GM18868 (cell line): ENCODE measurements around the gene ZNF155.

ENCODE experiments used
- ATAC-seq: cut with Tn5 transposase; IDR thresholded peaks from one replicate; pipeline ENCODE4 v1.9.1; 2021; ENCODE audit warnings: mild to moderate bottlenecking, moderate library complexity; ENCODE audit not compliant: unreplicated experiment

ZNF155 gene

DNA sequence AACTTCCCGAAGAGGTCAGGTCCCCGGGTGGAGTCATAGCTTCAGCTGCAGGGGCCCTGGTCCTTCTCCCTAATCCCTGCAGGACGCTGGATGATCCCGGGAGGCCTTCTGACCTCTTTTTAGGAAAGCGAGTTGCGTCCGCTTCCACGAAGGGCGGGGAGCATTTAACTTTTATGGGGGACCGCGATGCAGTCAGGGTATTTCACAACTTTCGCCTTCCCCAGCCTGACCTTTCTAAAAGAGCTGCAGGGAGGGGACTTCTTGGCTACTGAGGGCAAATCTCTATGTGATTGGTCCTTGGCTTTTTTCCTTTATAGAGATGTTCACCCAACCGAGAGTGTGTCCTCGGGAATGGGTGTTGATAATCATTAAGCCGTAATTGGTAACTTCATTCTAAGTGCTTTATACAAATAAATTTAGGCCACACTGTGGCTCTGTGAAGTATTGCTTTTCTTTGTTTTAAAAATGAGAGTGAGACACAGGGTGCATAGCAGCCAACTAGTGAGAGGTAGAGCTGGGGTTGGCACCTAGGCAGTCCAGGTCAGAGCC is 19.5 kb downstream of the ZNF155 start:
- no peak for ATAC-seq

DNA sequence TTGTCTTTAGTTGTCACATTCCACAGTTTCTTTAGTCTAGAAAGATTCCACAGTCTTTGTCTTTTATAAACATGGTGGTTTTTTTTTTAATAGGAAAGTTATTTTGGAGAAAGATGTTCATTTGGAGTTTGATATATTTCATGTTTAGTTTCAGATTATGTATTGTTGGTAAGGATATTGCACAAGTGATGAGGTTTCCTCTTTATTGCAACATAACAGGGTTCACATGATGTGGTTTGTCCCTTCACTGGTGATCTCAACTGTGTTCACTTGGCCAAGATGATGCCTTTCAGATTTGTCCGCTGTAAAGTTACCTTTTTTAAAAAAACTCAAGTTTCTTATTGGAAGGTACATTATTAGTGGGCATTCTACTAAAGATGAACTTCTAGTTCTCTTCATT is 22.0 kb downstream of the ZNF155 start:
- ATAC-seq = no peak

DNA sequence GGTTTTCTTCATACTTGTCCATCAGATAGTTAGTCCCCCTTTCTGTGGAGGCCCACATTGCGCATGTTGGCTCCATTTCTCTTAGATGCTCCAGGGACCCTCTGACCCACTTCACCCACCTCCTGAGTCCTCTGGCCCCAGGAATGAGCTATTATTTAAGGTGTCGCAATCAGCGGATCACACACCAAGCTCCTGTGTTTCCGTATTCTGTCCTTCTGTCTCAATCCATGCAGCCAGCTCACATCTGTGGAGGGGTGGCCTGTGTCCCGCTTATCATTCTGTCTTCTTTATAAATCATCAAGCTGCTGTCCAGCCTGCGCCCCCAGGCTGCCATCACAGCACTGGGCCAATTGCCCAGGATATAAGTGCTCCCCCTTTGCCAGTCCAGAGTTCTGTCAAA is 23.5 kb downstream of the ZNF155 start:
- no peak for ATAC-seq

DNA sequence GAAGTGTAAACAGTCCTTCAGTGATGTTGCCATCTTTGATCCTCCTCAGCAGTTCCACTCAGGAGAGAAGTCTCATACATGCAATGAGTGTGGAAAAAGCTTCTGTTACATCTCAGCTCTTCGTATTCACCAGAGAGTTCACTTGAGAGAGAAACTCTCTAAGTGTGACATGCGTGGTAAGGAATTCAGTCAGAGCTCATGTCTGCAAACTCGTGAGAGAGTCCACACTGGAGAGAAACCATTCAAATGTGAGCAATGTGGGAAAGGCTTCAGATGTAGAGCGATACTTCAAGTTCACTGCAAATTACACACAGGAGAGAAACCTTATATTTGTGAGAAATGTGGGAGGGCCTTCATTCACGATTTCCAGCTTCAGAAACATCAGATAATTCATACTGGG is 26.5 kb downstream of the ZNF155 start:
- ATAC-seq = no peak

DNA sequence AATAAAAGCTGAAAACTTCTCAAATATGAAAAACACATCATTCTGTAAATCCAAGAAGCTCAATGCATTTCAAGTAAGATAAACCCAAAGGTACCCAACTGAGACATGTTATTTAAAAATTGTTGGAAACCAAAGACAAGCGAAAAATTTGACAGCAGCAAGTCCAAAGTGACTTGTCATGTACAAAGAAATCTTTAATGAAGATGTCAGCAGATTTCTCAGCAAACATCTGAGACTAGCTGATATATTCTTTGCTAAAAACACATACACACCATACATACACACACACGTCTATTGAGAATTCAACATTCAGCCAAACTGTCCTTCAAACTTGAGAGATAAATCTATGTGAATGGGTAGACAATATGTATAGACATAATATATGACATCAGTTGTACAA is 35.5 kb downstream of the ZNF155 start:
- ATAC-seq = no peak

DNA sequence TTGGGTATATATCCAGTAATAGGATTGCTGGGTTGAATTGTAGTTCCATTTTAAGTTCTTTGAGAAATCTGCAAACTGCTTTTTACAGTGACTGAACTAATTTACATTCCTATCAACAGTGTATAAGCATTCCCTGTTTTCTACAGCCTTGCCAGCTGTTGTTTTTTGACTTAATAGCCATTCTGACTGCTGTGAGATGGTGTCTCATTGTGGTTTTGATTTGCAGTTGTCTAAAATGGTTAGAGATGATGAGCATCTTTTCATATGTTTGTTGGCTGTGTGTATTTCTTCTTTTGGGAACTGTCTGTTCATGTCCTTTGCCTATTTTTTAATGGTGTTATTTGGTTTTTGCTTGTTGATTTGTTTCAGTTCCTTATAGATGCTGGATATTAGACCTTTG is 37.2 kb downstream of the ZNF155 start:
- ATAC-seq = no peak

DNA sequence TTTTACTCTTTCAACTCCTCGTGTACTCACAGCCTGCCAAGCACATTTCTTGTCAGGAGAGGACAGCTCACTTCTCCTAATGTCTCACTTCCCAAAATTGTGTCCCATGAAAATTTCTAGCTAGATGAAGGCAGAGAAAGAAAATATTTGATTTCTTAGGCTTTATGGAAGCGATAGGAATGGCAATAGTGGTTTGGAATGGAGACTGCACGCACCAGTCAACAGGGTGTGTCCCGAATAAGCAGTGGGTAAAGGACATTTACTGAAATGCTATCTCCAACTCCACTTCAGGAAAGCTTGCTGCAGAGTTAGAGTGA is 40.9 kb downstream of the ZNF155 start:
- no peak for ATAC-seq

DNA sequence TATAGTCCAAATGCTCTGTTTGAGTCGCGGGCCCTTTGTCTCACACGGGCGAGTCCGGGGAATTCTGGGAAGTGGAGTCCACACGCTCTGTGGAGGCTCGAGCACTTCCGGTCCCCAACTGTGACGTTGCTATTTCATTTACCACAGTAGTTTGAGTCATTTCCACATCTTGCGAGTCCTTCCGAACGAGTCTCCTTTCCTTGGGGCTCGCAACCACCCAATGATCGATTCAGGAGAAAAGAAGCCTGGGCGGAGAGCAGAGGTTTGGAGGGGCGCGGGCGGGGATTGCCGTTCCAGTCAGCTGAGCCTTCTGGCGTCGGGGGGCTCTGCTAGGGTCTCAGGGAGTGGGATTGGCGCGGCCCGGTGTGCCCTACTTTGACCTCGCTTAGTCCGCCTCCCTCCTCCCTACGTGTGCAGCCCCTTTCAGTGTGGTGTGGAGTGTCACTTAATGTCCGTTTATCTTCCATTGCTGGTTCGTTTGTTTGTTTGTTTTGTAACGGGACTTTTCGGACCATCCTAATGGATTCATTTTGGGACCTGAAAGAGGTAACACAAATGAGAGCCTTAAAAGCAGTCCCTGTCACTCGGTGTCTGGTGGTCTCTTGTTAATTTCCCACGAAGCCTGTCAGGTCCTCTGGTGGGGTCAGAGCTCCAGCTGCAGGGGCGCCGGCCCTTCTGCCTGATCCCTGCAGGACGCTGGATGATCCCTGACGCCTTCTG is 41.4 kb downstream of the ZNF155 start, which contains the start of gene ZNF222:
Gene ZNF222, plus strand, starts transcription at position 163 of the 720 bp plus-strand sequence. Its CDS starts 58 bp downstream, at position 221.
- ATAC-seq = peak; percentile 90

DNA sequence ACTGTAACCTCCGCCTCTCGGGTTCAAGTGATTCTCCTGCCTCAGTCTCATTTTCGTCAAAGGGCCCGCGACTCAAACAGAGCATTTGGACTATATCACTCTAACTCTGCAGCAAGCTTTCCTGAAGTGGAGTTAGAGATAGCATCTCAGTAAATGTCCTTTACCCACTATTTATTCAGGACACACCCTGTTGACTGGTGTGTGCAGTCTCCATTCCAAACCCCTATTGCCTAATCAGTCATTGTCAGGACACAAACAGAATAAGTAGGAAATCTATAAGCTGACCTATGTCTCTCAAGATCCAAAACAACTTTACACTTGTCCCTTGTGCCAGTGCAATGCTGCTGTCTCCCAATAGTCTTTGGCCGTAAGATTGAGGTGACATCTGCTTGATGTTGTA is 42.6 kb downstream of the ZNF155 start:
- ATAC-seq = no peak

DNA sequence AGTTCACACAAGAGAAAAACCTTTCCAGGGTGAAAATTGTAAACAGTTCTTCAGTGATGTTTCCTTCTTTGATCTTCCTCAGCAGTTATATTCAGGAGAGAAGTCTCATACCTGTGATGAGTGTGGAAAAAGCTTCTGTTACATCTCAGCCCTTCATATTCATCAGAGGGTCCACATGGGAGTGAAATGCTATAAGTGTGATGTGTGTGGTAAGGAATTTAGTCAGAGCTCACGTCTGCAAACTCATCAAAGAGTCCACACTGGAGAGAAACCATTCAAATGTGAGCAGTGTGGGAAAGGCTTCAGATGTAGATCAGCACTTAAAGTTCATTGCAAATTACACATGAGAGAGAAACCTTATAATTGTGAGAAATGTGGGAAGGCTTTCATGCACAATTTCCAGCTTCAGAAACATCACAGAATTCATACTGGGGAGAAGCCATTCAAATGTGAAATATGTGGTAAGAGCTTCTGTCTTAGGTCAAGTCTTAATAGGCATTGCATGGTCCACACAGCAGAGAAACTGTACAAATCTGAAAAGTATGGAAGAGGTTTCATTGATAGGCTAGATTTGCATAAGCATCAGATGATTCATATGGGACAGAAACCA is 48.1 kb downstream of the ZNF155 start:
- ATAC-seq = no peak

DNA sequence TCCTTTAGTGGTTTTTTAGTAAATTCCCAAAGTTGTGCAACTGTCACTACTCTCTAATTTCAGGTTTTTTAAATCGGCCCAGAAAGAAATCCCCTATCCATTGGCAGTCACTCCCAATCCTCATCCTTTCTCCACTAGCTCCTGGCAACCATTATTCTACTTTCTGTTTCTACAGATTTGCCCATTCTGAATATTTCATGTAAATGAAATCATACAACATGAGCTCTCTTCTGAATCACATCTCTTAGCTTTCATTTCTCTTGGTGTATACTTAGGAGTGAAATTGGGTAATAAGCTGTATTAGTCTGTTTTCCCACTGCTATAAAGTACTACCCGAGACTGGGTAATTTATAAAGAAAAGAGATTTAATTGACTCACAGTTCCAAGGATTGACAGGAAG is 58.2 kb downstream of the ZNF155 start:
- ATAC-seq = no peak
